WTC11 (cell line): ENCODE data around the gene VCPKMT.

ENCODE experiments used
- CBFB ChIP-seq: sonication (generic); formaldehyde crosslinking; IDR thresholded peaks from 2 replicates; pipeline ENCODE4 v1.8.1; 2022; ENCODE audit warnings: mild to moderate bottlenecking, low read depth, missing genetic modification reagents
- ESRRA ChIP-seq: sonication (generic); formaldehyde crosslinking; IDR thresholded peaks from 2 replicates; pipeline ENCODE4 v1.8.1; 2022; ENCODE audit warnings: mild to moderate bottlenecking, missing genetic modification reagents, borderline replicate concordance
- GABPB1 ChIP-seq: sonication (generic); formaldehyde crosslinking; IDR thresholded peaks from 2 replicates; pipeline ENCODE4 v1.8.1; 2023; ENCODE audit warnings: mild to moderate bottlenecking, missing genetic modification reagents
- IRF2 ChIP-seq: sonication (generic); formaldehyde crosslinking; IDR thresholded peaks from 2 replicates; pipeline ENCODE4 v1.8.0; 2022; ENCODE audit warnings: low read depth, missing genetic modification reagents, borderline replicate concordance
- ZNF232 ChIP-seq: sonication (generic); formaldehyde crosslinking; IDR thresholded peaks from 2 replicates; pipeline ENCODE4 v1.8.0; 2022; ENCODE audit warnings: mild to moderate bottlenecking, missing genetic modification reagents
- TF ChIP-seq, protein P1 (sequence below): fragments of 200-600 bp; IDR thresholded peaks from 2 replicates; pipeline ENCODE4 v1.8.0; 2022; ENCODE audit warnings: antibody characterized with exemption
- TF ChIP-seq, protein P2 (sequence below): sonication (generic); formaldehyde crosslinking; conservative IDR thresholded peaks from 2 replicates; pipeline ENCODE4 v1.8.1; 2022; ENCODE audit warnings: mild to moderate bottlenecking, missing genetic modification reagents
- TF ChIP-seq, protein P3 (sequence below): sonication (generic); formaldehyde crosslinking; IDR thresholded peaks from 2 replicates; pipeline ENCODE4 v1.8.0; 2022; ENCODE audit warnings: mild to moderate bottlenecking, missing genetic modification reagents

DNA sequence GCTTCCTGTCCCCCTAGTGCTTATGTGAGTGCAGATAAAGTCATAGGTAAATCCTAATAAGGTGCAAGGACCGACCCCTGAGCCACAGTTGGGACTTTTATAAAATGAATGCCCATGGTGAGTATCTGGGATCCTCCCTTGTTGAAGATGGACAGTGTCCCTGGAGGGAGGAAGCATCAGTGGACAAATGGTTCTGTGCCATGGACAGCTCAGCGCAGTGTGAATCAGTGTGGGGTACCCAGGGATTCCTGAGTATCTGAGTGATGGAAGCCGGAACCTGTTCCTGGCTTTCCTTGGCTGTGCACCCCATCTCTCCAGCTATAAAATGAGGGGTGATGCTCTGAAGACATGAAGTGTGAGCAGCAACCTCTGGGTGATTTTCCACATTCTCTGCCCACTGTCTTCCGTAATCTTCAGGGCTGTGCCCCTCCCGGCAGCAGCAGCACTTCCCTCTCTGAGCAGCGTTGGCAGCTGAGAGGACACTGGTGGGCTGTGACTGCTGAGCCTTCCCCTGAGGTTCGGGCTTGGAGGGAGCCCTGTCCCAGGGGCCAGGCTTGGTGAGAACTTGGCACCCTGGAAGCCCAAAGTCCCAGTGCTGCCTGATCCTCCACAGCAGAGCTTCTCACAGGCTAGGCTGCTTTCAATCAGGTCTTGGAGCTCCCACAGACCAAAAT is 25.0 kb downstream of the VCPKMT start:
- TF ChIP-seq, protein P1, sequence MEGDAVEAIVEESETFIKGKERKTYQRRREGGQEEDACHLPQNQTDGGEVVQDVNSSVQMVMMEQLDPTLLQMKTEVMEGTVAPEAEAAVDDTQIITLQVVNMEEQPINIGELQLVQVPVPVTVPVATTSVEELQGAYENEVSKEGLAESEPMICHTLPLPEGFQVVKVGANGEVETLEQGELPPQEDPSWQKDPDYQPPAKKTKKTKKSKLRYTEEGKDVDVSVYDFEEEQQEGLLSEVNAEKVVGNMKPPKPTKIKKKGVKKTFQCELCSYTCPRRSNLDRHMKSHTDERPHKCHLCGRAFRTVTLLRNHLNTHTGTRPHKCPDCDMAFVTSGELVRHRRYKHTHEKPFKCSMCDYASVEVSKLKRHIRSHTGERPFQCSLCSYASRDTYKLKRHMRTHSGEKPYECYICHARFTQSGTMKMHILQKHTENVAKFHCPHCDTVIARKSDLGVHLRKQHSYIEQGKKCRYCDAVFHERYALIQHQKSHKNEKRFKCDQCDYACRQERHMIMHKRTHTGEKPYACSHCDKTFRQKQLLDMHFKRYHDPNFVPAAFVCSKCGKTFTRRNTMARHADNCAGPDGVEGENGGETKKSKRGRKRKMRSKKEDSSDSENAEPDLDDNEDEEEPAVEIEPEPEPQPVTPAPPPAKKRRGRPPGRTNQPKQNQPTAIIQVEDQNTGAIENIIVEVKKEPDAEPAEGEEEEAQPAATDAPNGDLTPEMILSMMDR = no peak
- TF ChIP-seq CBFB (CRISPR knock-in tag) (no peak), IRF2 (CRISPR knock-in tag) (no peak), ZNF232 (CRISPR knock-in tag) (no peak), GABPB1 (CRISPR knock-in tag) (no peak), ESRRA (CRISPR knock-in tag) (no peak)
- TF ChIP-seq, protein P2, sequence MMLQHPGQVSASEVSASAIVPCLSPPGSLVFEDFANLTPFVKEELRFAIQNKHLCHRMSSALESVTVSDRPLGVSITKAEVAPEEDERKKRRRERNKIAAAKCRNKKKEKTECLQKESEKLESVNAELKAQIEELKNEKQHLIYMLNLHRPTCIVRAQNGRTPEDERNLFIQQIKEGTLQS (CRISPR knock-in tag) = no peak
- TF ChIP-seq, protein P3, sequence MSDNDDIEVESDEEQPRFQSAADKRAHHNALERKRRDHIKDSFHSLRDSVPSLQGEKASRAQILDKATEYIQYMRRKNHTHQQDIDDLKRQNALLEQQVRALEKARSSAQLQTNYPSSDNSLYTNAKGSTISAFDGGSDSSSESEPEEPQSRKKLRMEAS (CRISPR knock-in tag) = no peak
